NCI-H1417 (cell line): Measurements from ENCODE around the gene APOC3.

Source experiments
- DNase-seq, 3 experiments: peaks; one replicate each; lab custom pipeline; 2025; lab: John Stamatoyannopoulos, UW

Gene APOC3

DNA sequence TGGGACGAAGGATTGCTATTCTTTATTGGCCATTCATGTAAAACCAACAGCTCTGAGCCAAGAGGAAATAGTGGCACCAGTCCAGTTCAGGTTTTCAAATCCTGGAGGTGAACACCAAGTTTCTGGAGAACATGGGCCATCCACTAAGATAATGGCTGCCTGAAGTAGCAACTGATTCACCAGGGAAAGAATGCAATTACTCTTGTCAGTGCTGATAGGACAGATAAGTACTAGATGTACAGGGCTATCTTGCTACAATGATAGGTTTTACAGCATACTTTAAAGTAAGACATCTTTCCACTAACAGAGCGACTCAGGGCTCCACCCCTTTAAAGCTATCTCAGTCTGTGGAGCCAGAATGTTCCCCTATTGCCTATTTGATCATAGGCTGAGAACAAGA, 44.5 kb downstream of the APOC3 start:
- DNase-seq: no peak

DNA sequence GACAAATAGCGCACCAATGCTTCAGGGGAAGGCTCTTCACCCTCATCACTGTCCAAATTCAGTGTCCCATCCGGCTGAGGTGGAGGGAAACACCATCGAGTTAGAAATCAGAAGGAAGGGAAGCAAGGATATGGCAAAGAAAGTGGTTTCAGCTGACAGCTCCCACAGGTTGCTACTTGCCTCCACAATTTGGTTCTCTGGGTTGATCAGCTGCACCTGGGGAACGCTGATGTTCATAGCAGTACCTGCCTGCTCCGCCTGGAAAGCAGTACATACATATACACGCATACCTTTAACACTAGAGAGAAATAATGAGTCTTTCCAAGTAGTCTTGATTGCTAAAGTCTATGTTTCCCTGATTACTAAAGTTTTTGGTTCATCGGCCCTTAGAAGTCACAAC, 45.5 kb downstream of the APOC3 start:
- DNase-seq: no peak

GRCh38 chr11:116876656-116877055, 46.9 kb downstream of the APOC3 start:
- DNase-seq: no peak

DNA sequence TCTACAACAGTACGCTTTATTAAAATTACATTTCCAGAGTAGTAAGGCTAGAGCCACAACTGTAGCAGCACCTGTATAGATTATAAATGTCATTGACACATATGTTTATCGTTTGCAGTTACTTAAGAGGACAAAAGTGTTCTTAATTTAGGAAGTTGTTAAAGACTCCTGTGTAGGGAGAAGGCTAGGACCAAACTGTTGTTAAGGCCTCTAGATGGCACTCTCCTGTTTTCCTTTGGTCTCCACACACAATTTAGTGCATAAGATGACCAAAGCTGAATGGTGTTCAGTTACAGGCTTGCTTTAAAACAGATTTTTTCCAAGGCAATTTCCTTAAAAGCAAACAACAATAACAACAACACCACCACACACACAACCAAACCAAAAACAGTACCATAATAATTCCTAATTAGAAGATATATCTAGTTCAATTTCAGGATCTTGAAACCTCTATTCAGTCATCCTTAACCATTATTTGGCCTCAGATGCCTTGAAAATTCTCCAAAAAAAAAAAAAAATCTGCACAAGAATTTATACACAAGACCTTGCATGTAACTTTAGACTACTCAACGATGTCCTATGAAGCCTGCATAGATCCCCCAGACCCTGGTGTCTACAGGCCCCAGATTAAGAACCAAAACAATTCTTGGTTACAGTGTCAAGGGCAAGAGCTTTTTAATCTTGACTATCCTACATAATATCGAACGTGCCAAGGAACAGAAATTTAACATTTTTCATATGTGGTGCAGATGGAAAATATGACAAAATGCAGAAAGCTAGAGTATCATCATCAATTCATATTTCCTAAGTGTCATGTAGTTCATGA, 50.3 kb downstream of the APOC3 start:
- peak; percentile 31 to 82 (median 60) for DNase-seq

DNA sequence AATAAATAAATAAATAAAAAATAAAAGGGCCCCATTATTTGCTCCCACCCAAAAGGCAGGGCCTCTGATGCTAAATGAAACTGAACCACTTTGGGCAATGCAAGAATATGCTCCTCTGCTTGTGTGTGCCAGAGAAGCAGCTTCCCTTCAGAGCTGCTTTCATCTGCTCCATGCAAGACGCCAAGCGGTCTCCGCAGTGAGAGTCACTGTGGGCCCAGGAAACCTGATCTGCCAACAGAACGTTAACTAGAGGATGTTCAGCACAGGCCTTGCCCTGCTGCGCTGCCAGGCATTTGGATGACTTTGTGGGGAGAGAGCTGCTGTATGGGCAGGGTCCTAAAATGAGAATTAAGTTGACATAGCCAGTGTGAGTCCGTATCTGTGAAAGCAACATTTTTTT, 51.4 kb downstream of the APOC3 start:
- DNase-seq: no peak

GRCh38 chr11:116882386-116882785, 52.7 kb downstream of the APOC3 start:
- DNase-seq: no peak
